ENCODE data around the gene PSAP.

- no peak for TF ChIP-seq FOXA1 (IDR thresholded peaks at IDR 0.05)
- no peak for TF ChIP-seq ZBTB33 (IDR thresholded peaks at IDR 0.05)
- TF ChIP-seq CTCF (IDR thresholded peaks at IDR 0.05; ENCODE audit: low read depth, low read length, missing input control) = no peak
- TF ChIP-seq REST (IDR thresholded peaks at IDR 0.05) = no peak
- TF ChIP-seq GABPA (IDR thresholded peaks at IDR 0.05 in 1 of 2, conservative IDR thresholded peaks at IDR 0.05 in 1 of 2) = no peak
- no peak for TF ChIP-seq YY1 (IDR thresholded peaks at IDR 0.05)
Observed at GRCh38 chr10:71771204-71771603, 79.8 kb downstream of the PSAP start.

All from liver (tissue), 3 donors.